Activated CD4-positive, alpha-beta T cell treated with anti-CD3 and anti-CD28 coated beads for 48 hours (primary cell): ENCODE data around the gene PPP2R2B.
A peak's percentile ranks its signal among the peaks of the same experiment; 100 is the strongest.

Experiments
- DNase-seq: peaks from one replicate; pipeline ENCODE4 v3.0.0-alpha.2; 2020

The PPP2R2B gene

DNA sequence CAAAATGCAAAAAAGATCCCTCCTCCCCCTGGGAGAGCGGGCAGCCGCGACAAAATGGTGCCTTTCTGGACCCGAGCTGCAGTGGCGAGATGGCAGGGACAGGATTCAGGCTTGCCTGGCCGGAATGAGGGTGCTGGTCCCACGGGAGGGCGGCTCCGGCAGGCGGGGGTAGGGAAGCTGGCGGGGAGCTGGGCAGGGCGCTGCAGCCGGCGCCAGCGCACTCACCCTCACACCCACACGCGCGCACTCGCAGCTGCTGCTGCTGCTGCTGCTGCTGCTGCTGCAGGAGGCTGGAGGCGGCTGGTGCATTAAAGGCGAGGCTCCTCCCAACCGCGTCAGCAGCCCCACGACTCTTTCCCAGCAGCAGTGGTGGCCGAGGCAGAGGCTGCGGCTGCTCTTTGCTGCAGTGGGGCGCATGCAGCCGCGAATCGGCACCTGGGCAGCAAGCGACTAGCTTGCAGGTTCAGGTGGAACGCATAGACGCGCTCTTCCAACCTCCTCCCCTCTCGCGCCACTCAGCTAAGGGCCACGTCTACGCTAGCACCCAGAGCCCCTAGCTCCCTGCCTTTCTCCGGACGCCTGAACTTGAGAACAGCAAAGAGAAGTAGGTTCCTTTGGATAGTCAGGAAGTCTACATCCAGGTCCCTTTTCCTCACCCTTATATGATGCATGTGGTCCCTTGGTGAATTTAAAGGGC, at the start of gene PPP2R2B:
Gene PPP2R2B (minus strand): TSS at position 282 of the 697 bp plus-strand sequence.
- DNase-seq: peak; percentile 50

DNA sequence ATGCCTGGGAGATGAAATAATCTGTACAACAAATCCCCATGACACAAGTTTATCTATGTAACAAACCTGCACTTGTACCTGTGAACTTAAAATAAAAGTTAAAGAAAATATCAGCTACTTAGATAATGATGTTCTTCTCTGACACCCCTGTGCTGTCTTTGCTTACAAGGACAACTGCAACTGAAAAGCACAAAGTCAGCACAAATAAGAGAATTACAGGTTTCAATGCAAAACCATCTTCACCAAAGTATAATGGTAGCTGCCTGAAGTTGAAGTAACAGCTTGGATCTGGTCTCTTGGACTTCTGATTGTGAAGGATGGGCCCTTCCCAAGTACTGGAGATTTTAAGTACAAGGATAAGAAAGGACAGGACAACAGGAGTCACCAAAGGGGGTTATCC, 45.6 kb upstream of the PPP2R2B start:
- no peak for DNase-seq

DNA sequence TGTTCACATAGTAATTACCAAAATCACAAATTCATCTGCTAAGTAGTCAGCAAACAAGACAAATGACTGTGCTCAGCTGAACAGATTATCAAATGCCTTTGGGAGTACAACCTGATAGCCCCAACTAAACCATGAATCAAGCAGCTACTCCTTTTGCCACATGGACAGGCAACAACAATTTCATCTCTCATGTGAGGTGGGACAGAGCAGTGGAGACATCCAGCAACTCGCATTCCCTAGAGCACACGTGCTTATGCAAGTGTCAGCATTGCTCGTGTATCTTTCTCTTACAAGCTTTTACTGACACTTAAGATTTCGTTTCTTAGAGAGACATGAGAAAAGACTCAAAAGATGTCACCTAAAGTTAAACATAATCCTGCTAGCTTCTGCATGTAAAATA, 42.7 kb upstream of the PPP2R2B start:
- DNase-seq: no peak

DNA sequence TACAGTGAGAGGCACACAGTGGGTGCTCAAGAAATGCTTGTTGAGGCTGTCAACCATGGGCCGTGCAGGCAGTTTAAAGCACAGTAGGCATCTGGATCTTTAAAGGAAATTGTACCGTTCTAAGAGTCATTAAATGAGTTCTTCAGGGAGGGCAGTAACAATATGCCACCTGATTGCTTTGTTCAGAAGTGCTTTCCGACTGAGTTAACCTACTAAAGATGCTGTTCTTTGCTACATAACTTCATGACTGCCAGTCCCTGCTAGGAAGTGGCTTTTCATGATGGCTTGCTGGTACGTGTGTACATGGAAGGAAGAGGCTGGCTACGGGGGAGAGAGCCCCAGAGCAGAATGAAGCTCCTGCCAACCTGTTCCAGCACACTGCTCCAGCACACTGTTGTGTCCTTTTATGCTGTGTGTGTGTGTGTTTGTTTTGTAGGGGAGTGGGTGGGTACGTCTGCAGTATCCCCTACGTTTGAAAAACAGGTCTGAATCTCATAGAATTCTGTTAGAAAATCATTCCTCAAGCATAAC, 41.9 kb upstream of the PPP2R2B start:
- DNase-seq: no peak

DNA sequence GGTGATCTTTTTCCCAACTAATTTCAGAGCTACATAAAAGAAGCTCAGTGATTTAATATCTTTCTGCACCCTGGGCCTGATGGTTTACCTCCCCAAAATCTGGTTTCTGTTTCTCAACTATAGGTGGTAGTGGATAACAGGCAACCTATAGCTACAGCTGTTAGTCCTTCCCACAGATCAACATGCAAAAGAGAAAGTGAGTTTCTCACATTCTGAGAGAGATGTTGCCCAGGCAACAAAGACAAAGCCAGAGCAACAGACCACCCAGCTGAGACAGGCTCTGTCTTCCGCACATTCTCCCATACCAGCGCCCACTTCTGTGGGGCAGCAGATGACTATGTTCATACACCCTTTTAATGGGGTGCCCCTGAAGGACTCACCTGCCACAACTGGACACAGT, 40.7 kb upstream of the PPP2R2B start:
- no peak for DNase-seq

DNA sequence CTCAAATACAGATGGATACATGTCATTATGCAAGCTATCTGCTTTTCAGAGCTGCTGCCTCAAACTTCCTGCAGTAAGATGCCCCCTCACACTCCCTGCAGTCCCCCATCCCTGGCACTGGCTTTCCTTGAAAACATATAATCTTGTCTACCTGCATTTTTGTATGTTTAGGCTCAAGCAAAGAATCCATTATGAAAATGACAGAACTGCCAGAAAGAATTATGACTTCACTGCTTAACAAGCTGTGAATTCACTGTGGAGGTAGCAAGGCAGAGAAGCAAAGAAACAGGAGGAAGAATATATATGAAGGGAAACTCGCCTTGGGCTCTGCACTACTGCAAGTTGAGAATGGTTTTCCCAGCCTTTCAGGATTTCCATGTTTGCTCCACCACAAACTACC, 39.4 kb upstream of the PPP2R2B start:
- no peak for DNase-seq

DNA sequence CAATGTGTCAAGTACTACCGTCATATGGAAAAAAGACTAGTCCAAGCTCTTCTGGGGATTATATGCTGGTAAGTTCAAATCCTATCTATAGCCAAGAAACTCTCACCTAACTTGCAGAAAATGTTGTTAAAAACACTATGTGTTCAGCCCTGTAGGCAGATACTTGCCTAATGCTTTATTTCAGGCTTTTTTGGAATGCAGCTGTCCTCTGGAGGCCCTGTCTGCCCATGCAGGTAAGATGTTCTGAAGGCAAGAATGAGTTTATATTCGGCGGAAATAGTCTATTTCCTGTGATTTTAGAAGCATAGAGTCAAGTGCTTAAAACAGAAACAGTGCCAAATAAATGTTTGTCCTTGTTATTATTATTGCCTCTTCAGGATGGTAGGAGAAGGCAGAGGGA, 34.3 kb upstream of the PPP2R2B start:
- no peak for DNase-seq

DNA sequence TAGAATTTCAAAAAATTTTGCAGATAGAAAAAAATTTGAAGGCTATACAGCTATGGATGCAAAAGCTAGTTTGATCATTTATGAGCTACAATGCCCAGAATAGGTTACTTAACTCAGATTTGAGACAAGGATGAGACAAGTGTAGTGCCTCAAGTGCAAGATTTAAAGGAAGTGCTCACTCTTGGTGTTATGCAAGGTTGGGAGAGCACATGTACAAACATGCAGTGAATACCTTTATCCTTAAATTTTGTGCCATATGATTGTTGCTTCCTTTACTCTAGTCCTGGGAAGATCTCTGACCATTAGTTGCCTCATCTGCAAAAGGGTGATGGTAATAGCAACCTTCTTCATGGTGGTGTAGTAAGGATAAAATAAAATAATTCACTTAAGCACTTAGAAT, 31.7 kb upstream of the PPP2R2B start:
- DNase-seq: no peak

DNA sequence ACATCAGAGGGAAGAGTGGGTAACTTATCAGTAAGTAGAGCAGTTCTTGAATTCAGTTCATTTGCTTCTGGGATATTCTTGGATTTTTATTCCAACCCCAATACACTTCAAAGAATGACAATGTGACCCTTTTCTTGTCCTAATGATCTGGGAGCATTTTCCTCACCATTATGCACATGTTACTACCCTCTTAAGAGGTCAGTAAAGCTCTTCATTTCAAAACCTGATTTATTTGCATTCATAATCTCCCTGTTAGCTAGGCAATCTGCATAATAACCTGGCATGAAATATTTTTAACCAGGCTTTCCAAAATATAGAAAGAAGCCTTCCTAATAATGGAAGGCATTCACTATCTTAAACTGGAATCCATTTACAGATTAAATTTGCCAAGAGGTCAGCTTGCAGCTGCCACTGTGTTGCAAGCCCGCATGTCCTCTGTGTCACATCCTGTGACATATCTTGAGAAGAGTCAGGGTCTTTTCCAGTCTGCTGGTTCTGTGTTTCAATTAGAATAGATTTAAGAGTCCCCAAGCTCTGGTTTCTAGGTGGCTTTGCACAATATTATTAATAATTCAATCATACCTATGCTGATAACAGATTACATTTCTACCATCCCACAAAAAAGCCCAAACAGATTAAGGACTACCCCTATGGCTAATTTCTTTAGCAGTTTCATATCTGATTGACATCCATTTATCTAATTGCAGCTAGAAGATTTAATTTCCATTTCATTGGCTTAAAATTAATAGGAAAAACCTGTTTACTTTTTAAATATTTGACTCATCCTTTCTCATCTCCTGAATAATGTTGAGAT, 30.9 kb upstream of the PPP2R2B start:
- no peak for DNase-seq

DNA sequence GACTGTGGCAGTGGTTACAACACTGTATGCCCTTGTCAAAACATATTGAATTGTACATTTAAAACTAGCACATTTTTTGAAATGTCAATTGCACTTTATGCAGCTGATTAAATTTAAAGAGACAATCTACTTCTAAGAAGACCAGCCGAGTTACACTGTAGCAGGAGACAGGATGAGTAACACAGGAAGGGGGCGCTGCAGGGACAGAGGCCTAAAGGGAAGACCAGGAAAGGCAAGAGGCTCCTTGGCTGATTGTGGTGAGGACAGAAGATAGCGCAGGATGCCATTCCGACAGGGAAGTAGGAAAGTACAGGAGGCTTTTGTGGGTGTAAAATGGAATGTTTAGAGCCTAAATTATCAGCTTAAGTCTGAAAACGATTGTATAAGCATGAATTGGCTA, 28.2 kb upstream of the PPP2R2B start:
- no peak for DNase-seq

DNA sequence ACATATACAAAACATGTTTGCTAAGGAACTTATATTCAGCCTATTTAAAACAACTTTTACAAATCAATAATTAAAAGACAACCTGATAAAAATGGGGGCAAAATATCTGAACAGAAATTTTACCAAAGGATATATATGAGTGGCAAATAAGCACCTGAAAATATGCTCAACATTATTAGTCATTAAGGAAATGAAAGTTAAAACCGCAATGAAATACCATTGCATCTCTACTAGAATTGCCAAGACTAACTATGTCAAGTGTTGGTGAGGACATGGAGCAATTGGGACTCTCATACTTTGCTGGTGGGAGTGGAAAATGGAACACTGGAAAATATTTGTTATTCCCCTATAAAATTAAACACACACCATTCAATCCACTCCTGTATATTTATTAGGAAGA, 26.3 kb upstream of the PPP2R2B start:
- DNase-seq: no peak

DNA sequence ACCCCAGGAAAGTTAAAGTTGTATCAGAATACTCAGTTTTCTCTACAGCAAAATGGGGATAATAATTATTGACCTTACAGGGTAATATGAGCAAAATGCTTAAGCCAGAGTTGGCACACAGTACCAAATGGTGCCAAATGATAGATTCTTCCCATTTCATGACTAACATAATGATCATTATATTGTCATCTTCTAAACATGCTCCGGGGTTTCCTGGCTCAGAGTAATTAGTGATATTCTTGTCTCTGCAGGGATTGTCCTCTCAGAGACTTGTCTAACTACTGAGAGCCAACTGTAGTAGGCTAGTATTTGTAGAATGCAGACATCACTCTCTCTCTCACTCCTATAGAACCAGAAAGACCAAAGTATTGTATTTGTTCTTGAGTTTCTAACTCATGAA, 25.2 kb upstream of the PPP2R2B start:
- DNase-seq: no peak

DNA sequence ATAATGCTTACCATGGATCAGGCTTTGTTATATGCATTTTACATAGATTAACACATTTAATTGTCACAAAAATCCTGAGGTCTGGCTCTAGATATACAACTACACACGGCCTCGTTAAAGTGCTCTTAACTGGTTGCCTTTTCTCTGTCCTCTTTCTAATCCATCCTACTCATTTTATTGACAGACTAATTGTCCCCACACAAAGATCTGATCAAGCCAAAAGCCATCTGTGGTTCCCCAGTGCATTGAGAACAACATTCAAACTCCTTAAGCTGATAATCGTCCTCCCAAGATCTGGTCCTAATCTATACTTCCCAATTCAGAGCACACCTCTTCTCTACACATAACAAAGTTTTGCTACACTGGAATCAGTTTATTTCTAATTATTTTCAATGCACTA, 23.9 kb upstream of the PPP2R2B start:
- no peak for DNase-seq

DNA sequence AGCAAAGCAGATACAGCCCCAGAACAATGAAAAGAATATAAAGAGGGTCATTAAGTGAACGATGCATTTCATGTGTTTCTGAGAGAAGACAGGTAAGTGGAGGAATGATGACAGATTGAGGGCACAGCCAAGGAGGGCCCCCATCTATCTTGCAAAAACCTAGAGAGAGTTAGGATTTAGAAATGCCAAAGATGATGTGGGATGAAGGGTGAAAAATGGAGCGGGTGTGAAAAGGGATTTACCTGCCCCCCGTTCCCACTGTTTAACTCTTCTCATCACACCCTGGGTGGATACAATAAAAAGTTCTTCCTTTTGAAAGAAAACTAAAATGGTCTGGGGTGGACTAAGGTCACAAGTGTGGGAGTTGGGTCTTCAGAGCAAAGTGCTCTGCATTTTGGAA, 18.5 kb upstream of the PPP2R2B start:
- DNase-seq: no peak

DNA sequence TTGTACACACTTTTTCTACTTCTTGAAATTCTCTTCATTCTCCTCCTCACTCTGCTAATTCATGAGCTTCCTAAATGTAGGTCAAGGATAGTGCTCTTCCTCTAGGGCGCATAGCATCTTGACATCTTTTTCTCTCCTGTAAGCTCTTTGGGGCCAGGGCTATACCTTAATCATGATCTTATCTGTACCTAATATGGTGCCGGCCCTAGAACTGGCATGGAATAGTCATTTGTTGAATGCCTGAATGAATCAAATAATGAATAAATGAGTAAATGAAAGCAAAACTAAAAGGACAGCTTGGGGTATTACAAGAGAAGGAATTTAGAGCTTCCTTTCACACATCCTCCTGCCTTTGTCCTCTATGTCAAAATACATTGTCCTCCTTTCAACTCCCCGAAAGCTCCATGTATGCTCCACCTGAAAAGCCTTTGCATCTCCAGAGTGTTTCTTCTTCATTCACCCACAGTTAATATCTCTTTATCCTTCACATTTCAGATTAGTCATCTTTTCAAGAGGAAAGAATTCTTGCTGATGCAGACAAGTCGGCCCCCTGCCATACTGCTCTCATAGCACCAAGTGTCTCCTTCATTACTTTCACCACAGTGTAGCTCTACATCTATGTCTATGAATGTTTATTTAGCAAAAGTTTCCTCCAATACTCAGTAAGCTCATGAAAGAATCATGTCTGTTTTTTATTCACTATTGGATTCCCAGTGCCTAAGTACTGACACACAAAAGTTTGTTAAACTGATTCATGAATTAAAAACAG, 16.4 kb upstream of the PPP2R2B start:
- no peak for DNase-seq

DNA sequence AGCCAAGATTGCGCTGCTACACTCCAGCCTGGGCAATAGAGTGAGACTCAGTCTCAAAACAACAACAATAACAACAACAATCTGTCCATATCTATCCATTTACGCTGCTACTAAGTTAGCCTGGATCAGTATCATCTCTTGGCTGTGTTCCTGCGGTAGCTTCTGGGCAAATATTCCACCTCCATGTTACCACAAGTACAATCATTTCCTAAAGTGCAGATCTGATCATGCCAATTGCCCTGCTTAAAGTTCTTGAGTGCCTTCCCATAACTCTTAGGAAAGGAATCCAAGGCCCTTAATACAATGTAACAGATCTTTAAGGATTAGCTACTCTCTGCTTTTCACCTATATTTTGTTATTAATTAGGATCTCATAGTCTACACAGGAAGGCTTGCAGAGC, 15.4 kb upstream of the PPP2R2B start:
- DNase-seq: no peak

DNA sequence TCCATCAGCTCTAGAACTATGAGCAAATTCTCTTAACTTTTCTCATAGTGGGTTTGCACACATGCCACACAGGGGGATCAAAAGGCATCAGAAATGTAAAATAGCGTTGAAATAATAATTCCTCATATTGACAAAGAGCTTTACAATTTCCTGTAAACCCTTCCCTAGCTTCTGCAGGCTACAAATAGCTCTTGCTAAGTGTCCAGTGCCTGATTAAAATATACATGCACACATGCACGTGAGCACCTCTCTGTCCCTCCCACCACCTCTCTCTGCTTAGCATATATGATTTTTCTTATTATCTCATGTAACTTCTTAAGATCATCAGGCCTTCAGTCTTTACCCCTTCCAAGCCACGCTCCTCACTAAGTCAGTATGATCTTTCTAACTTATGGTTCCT, 13.7 kb upstream of the PPP2R2B start:
- DNase-seq: no peak

DNA sequence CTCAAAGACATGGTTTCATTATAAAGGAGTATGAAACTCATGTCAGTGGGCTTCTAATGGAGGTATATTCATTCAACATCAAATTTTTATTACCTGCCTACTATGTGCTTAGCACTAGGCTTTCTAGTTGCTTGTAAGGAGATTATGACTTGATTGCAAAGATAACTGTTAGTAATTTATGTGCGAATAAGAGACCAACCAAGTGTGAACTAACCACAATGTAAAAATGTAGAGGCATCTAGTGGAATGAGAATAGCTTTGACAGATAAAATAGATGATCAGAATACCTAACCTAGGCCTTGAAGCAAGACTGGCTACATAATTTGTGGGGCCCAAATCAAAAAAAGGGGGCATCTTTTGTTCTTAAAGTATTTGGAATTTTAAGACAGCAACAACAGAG, 13.0 kb upstream of the PPP2R2B start:
- no peak for DNase-seq

DNA sequence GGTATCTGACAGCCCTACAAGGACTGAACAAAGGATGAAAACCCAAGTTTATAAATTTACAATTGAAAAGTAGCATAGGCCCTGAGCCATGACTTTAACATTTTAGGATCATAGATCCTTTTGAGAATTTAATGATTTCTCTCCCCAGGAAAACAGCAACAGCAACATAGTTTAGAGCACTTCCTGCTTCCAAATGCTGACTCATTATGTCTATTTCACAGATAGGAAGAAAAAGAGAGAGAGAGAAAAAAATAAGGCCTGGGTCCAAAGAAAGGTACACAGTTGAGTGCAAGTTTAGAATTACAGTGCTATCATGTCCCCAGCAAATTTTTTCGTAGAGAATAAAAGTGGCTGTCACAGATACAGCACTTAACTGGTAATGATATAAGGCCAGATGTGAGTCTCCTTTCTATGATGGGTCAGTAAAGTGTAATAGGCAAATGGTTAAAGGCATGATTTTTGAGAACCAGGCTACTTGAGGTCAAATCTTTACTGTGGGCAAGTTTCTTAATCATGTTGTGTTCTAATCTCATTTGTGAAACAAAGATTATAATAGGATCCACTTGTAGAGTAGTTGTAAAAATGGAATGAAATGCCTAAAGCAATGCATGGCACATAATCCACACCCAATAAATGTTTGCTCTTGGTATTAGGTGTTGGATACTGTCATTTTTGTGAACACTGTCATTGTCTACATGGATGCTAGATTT, 12.3 kb upstream of the PPP2R2B start:
- DNase-seq: no peak

DNA sequence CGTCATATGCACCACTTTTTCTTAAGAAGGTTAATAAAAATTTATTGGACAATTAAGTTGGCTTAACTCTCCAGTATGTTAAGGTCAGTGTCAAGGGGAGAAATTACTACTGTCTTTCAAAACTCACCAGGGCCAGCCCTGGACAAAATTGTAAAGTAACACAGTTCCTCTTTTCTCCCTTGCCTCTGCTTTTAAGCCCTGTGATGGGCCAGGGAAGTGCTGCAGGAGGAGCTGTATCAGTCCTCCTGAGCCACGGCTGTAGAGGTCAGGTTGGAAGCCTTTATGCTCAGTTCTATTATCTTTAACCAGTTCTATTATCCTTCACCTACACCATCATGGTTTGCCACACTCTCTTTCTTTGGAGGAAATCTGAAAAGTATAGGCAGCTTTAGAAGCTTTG, 11.5 kb upstream of the PPP2R2B start:
- DNase-seq: no peak

DNA sequence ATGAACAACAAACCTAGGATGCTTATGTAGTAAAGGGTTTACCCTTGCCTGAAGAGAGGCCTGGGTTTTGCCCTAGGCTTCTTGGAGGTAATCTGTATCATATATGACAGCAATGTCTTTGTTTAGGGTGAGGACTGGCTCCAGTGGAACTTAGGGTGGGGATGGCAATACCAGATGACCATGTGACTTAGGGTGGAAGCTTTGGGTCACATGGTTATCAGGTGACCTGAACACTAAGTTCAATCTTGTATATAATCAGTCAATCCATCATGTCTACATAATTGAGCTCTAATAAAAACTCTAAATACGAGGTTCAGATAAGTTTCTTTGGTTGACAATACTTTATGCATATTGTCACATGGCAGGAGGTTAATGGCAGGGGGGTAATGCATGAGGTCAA, 10.6 kb upstream of the PPP2R2B start:
- DNase-seq: no peak

DNA sequence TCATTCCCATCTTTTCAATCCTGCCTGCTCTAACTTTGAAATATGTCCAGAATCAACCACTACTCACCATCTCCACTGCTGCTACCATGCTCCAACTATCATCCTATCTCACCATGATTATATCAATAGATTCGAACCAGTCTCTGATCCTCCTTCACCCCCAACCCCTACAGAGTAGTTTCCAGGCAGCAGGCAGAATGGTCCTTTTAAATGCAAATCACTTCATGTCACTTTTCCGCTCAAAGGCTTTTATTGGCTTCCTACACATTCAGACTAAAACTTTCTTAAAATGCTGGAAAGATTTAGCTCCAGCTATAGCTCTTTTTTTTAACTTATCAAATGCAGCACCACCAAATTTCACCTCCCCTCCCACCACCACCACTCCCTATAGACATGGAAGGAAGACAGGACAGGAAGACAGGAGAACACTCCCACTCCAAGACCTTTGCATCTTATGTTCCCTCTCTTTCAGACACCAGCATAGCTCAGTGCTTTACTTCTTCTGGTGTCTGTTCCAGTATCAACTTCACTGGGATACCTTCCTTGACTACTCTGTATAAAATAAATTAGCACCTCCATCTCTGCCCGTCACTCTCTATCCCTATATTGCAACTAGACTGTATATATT, 9.9 kb upstream of the PPP2R2B start:
- no peak for DNase-seq
